H1 (cell line): Measurements from ENCODE around the gene PHF8. TPM values are rescaled to one million over a fixed set of nuclear protein-coding genes. Genes with fewer than 3 reads are reported as not detected.

Experiments
- CTCF ChIA-PET: fragments of 300-600 bp; sonication (Branson Sonifier 250); formaldehyde crosslinking; loops from one replicate; lab custom pipeline; 2021; ENCODE audit not compliant: partially characterized antibody; lab: Charles Lee
- POLR2A ChIA-PET: fragments of 300-600 bp; sonication (Branson Sonifier 250); formaldehyde crosslinking; loops from one replicate; lab custom pipeline; 2021; ENCODE audit warnings: inconsistent platforms; ENCODE audit not compliant: partially characterized antibody; lab: Charles Lee
- DNase-seq, 2 experiments: peaks; one replicate each; pipeline versions ENCODE4 v3.0.0 to v3.0.0-alpha.2; 2010 to 2022; ENCODE audit warnings: low spot score in 2 of 2, low read depth in 1 of 2, mixed read lengths in 1 of 2
- FAIRE-seq: peaks from 2 replicates; lab custom pipeline; 2011; peaks lifted over from hg19 to GRCh38; lab: Jason Lieb, UNC
- H2AFZ ChIP-seq: 2 replicates; pipeline ENCODE4 v1.8.1; 2012; ENCODE audit warnings: low read length, inconsistent platforms
- H2AK5ac ChIP-seq: 2 replicates; pipeline ENCODE4 v1.6.1; 2013; ENCODE audit warnings: low read depth, low read length
- H2BK120ac ChIP-seq: replicated peaks from 2 replicates; pipeline ENCODE3; 2013; ENCODE audit warnings: low read depth, low read length, inconsistent platforms
- H2BK12ac ChIP-seq: 2 replicates; pipeline ENCODE4 v1.6.1; 2013; ENCODE audit warnings: low read depth, low read length
- H2BK15ac ChIP-seq: 2 replicates; pipeline ENCODE4 v1.6.1; 2013; ENCODE audit warnings: low read length
- H2BK20ac ChIP-seq: 2 replicates; pipeline ENCODE4 v1.6.1; 2013; ENCODE audit warnings: low read length
- H2BK5ac ChIP-seq: 2 replicates; pipeline ENCODE4 v1.6.1; 2013; ENCODE audit warnings: low read depth, low read length
- H3K14ac ChIP-seq: 2 replicates; pipeline ENCODE4 v1.6.1; 2013; ENCODE audit warnings: inconsistent platforms; ENCODE audit not compliant: insufficient read length
- H3K18ac ChIP-seq: 2 replicates; pipeline ENCODE4 v1.6.1; 2013; ENCODE audit warnings: low read length; ENCODE audit errors: extremely low read depth
- H3K23ac ChIP-seq: 2 replicates; pipeline ENCODE4 v1.6.1; 2013; ENCODE audit warnings: inconsistent platforms; ENCODE audit not compliant: insufficient read length
- H3K23me2 ChIP-seq: 2 replicates; pipeline ENCODE4 v1.6.1; 2013; ENCODE audit warnings: low read depth, low read length
- H3K27ac ChIP-seq: 2 replicates; pipeline ENCODE4 v1.6.1; 2011; ENCODE audit warnings: low read depth, low read length, inconsistent platforms
- H3K27me3 ChIP-seq, 4 experiments: replicated peaks in 1 of 4; 1 replicate in 1 of 4; 2 replicates in 3 of 4; pipeline versions ENCODE4 v1.6.1 to v1.8.1; 2011 to 2013; ENCODE audit warnings: low read length in 3 of 4, mild to moderate bottlenecking in 3 of 4, inconsistent platforms in 2 of 4, mixed read lengths in 2 of 4, moderate library complexity in 1 of 4; ENCODE audit not compliant: control insufficient read depth in 3 of 4, insufficient read depth in 3 of 4; ENCODE audit errors: extremely low read depth in 1 of 4
- H3K36me3 ChIP-seq, 4 experiments: 2 replicates each; pipeline versions ENCODE4 v1.6.1 to v1.8.1; 2011 to 2013; ENCODE audit warnings: mild to moderate bottlenecking in 4 of 4, low read length in 3 of 4, moderate library complexity in 2 of 4, control low read depth in 1 of 4, inconsistent platforms in 1 of 4; ENCODE audit not compliant: insufficient read depth in 4 of 4, control insufficient read depth in 2 of 4
- H3K4ac ChIP-seq: replicated peaks from 2 replicates; pipeline ENCODE3; 2013; ENCODE audit warnings: low read length, low read depth, mixed read lengths, inconsistent platforms; ENCODE audit not compliant: insufficient read length
- H3K4me1 ChIP-seq, 4 experiments: replicated peaks in 1 of 4; 1 replicate in 1 of 4; 2 replicates in 3 of 4; pipeline versions ENCODE4 v1.6.1 to v1.8.1; 2011 to 2013; ENCODE audit warnings: low read length in 3 of 4, inconsistent platforms in 2 of 4, mixed read lengths in 1 of 4; ENCODE audit not compliant: insufficient read depth in 4 of 4, control insufficient read depth in 3 of 4
- H3K4me2 ChIP-seq, 2 experiments: 2 replicates each; pipeline versions ENCODE4 v1.6.1 to v1.8.1; 2011 to 2013; ENCODE audit warnings: low read depth in 2 of 2, low read length in 2 of 2, control low read depth in 1 of 2, inconsistent platforms in 1 of 2, mild to moderate bottlenecking in 1 of 2; ENCODE audit not compliant: insufficient read depth in 1 of 2
- H3K4me3 ChIP-seq, 4 experiments: fragments of 200-600, 300-600 bp in 1 of 4; sonication (generic), shearing (Covaris generic), sonication (Bioruptor Twin) in 1 of 4; 2 replicates each; pipeline versions ENCODE4 v1.5.1 to v1.8.1; 2011 to 2016; ENCODE audit warnings: low read length in 4 of 4, low read depth in 3 of 4, control low read depth in 2 of 4, inconsistent platforms in 2 of 4, mild to moderate bottlenecking in 2 of 4, mixed read lengths in 1 of 4, moderate library complexity in 1 of 4; ENCODE audit not compliant: insufficient read depth in 2 of 4; ENCODE audit errors: extremely low read depth in 1 of 4
- H3K56ac ChIP-seq: replicated peaks from 2 replicates; pipeline ENCODE3; 2013; ENCODE audit warnings: low read depth, mild to moderate bottlenecking, mixed read lengths, low read length, inconsistent platforms; ENCODE audit not compliant: insufficient read length
- H3K79me1 ChIP-seq: 2 replicates; pipeline ENCODE4 v1.6.1; 2013; ENCODE audit warnings: low read depth, low read length, control low read depth
- H3K79me2 ChIP-seq, 2 experiments: 2 replicates each; pipeline versions ENCODE4 v1.6.1 to v1.8.1; 2012 to 2013; ENCODE audit warnings: low read length in 2 of 2, mild to moderate bottlenecking in 2 of 2, inconsistent platforms in 1 of 2; ENCODE audit not compliant: insufficient read depth in 2 of 2, control insufficient read depth in 1 of 2
- H3K9ac ChIP-seq, 4 experiments: replicated peaks in 1 of 4; 1 replicate in 1 of 4; 2 replicates in 3 of 4; pipeline versions ENCODE4 v1.6.1 to v1.8.1; 2011 to 2013; ENCODE audit warnings: low read depth in 3 of 4, low read length in 3 of 4, control low read depth in 2 of 4, mild to moderate bottlenecking in 2 of 4, moderate library complexity in 2 of 4, inconsistent platforms in 1 of 4; ENCODE audit errors: extremely low read depth in 1 of 4
- H3K9me3 ChIP-seq, 2 experiments: 2 replicates each; pipeline versions ENCODE4 v1.6.1 to v1.8.1; 2012 to 2013; ENCODE audit warnings: mild to moderate bottlenecking in 2 of 2, moderate library complexity in 2 of 2, control low read depth in 1 of 2, inconsistent platforms in 1 of 2, low read depth in 1 of 2, low read length in 1 of 2, mixed read lengths in 1 of 2; ENCODE audit not compliant: insufficient read depth in 2 of 2
- H4K20me1 ChIP-seq, 2 experiments: replicated peaks in 1 of 2; 2 replicates each; pipeline versions ENCODE3 to v1.8.1; 2011 to 2013; ENCODE audit warnings: inconsistent platforms in 2 of 2, low read length in 2 of 2, mild to moderate bottlenecking in 1 of 2; ENCODE audit not compliant: insufficient read depth in 2 of 2, control insufficient read depth in 1 of 2
- H4K5ac ChIP-seq: 2 replicates; pipeline ENCODE4 v1.6.1; 2013; ENCODE audit warnings: low read length, low read depth, mixed read lengths, inconsistent platforms; ENCODE audit not compliant: insufficient read length
- H4K8ac ChIP-seq: 2 replicates; pipeline ENCODE4 v1.8.0; 2013; ENCODE audit warnings: mild to moderate bottlenecking, moderate library complexity, low read length, inconsistent platforms; ENCODE audit not compliant: insufficient read depth; ENCODE audit errors: extremely low read depth
- H4K91ac ChIP-seq: replicated peaks from 2 replicates; pipeline ENCODE3; 2013; ENCODE audit warnings: low read length, mixed read lengths, inconsistent platforms; ENCODE audit not compliant: insufficient read length
- BCL11A ChIP-seq, 2 experiments: IDR thresholded peaks; one replicate each; pipeline ENCODE4 v1.6.1; 2011; ENCODE audit warnings: low read depth in 2 of 2, low read length in 2 of 2, mild to moderate bottlenecking in 2 of 2
- CEBPB ChIP-seq: IDR thresholded peaks from 2 replicates; pipeline ENCODE4 v1.6.1; 2012; ENCODE audit warnings: low read depth, low read length
- CREB1 ChIP-seq: IDR thresholded peaks from 2 replicates; pipeline ENCODE4 v1.6.1; 2012; ENCODE audit warnings: inconsistent platforms
- EP300 ChIP-seq, 2 experiments: IDR thresholded peaks; 1 replicate in 1 of 2; 2 replicates in 1 of 2; pipeline ENCODE4 v1.6.1; 2011 to 2012; ENCODE audit warnings: low read depth in 2 of 2, low read length in 2 of 2, mild to moderate bottlenecking in 2 of 2, borderline replicate concordance in 1 of 2, inconsistent platforms in 1 of 2, moderate library complexity in 1 of 2
- EZH2 ChIP-seq: fragments of 200-600 bp; sonication (generic); IDR thresholded peaks from 2 replicates; pipeline ENCODE4 v1.7.1; 2012; ENCODE audit warnings: low read depth, mild to moderate bottlenecking, moderate library complexity, low read length, inconsistent platforms; ENCODE audit not compliant: severe bottlenecking
- JUND ChIP-seq: IDR thresholded peaks from 2 replicates; pipeline ENCODE4 v1.6.1; 2011; ENCODE audit warnings: mild to moderate bottlenecking, improper control_type of control experiment, low read length
- KDM1A ChIP-seq: fragments of 200-600, 300-600 bp; sonication (generic); IDR thresholded peaks from 2 replicates; pipeline ENCODE4 v1.7.1; 2016; ENCODE audit warnings: mild to moderate bottlenecking, low read length, borderline replicate concordance
- PHF8 ChIP-seq: fragments of 200-600 bp; sonication (generic); conservative IDR thresholded peaks from 2 replicates; pipeline ENCODE4 v1.7.1; 2012; ENCODE audit warnings: low read depth, mild to moderate bottlenecking, inconsistent platforms, low read length, moderate library complexity
- POLR2AphosphoS5 ChIP-seq: IDR thresholded peaks from 2 replicates; pipeline ENCODE4 v1.6.1; 2011; ENCODE audit warnings: low read depth, low read length
- POU5F1 ChIP-seq: IDR thresholded peaks from 2 replicates; pipeline ENCODE4 v1.6.1; 2011; ENCODE audit warnings: low read depth, mild to moderate bottlenecking, low read length, moderate library complexity
- RAD21 ChIP-seq, 2 experiments: IDR thresholded peaks in 1 of 2; conservative IDR thresholded peaks in 1 of 2; 2 replicates each; pipeline ENCODE4 v1.6.1; 2011; ENCODE audit warnings: low read depth in 2 of 2, low read length in 2 of 2, improper control_type of control experiment in 1 of 2, inconsistent platforms in 1 of 2, mild to moderate bottlenecking in 1 of 2, moderate library complexity in 1 of 2
- TAF7 ChIP-seq: optimal IDR thresholded peaks from 2 replicates; pipeline ENCODE3; 2011; ENCODE audit warnings: low read depth, mild to moderate bottlenecking, inconsistent platforms, low read length, moderate library complexity, borderline replicate concordance
- USF2 ChIP-seq: IDR thresholded peaks from 2 replicates; pipeline ENCODE4 v1.6.1; 2011; ENCODE audit warnings: low read length, improper control_type of control experiment
- WGBS, 2 experiments: shearing (Covaris generic) in 1 of 2; methylation state at CpG; one replicate each; pipeline versions ENCODE4 v1.1.6 to v1.1.7; 2013 to 2015; ENCODE audit warnings: low lambda C conversion rate in 2 of 2, mixed read lengths in 2 of 2, inconsistent platforms in 1 of 2, low coverage in 1 of 2, missing lambda C conversion rate in 1 of 2; ENCODE audit not compliant: insufficient replicate concordance in 2 of 2, insufficient coverage in 1 of 2, insufficient read length in 1 of 2; ENCODE audit errors: extremely low coverage in 1 of 2, missing lambda C conversion rate in 1 of 2; 5-methylcytosine and 5-hydroxymethylcytosine counted together
- polyA plus RNA-seq, 7 experiments: library from polyadenylated mRNA; depleted of rRNA in 3 of 7; stranded (reverse) in 5 of 7; unstranded in 2 of 7; fragments of >200 nt in 5 of 7; fragments of 200-250 nt in 2 of 7; gene quantifications; 1 replicate in 5 of 7; 2 replicates in 1 of 7; 4 replicates in 1 of 7; pipeline versions ENCODE4 v1.2.1 to v1.2.3, GENCODE V29; 2011 to 2013; ENCODE audit warnings: missing spikeins in 2 of 7, mixed read lengths in 2 of 7
- total RNA-seq: library from RNA; stranded (reverse); fragmentation: NEBNext Ultra II Directional; extraction: Animal tissue kit (Norgen Biotek cat#: 25700); gene quantifications from 2 replicates; pipeline ENCODE4 v1.2.1, GENCODE V29; 2021

PHF8 gene
- total and polyA plus RNA-seq, 2 of the 8 experiments (the other 6 are each of a cell fraction or from before 2014, with no cell fraction given): 14.6 to 27.6 TPM

DNA sequence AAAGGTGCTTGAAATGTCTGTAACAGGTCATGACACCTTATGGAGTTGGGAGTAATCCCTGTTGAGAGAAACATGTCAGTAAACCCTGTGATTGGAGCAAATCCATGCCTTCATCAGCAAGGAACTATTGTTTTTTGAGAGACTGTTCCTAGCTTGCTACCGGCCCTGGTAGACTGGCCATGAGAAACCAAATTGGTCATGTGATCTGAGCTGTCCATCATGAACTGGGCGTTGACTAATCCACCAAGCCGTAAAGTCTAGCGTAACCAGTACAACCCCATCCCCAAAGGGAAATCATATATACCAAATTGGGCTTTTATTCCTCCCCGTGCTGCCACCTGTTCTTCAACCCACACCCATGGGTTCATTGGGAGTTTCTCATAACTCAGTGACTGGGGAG, 143.7 kb downstream of the PHF8 start:
- H3K36me3 ChIP-seq: no peaks in the 10 kb centered on the region
- WGBS, 2 experiments: 98% methylated on average over 5 of the region's 5 CpGs; no CpG with 5 or more reads in 1 of the 2 experiments
- no peaks in the 10 kb centered on the region for H3K4me1 ChIP-seq
- no peak overlapping the region for H4K91ac ChIP-seq
- H3K79me2 ChIP-seq: no peaks in the 10 kb centered on the region
- H3K23ac ChIP-seq: no peak overlapping the region
- no peaks in the 10 kb centered on the region for H3K27me3 ChIP-seq
- H4K8ac ChIP-seq: no peak overlapping the region
- no peak overlapping the region for H3K4me3 ChIP-seq
- no peak overlapping the region for H2AK5ac ChIP-seq
- DNase-seq (no peak), FAIRE-seq (no peak)
- no peak overlapping the region for H2AFZ ChIP-seq
- no peak overlapping the region for H3K18ac ChIP-seq
- ChIA-PET CTCF (no interaction called here), POLR2A (no interaction called here)
- no peaks in the 10 kb centered on the region for H3K23me2 ChIP-seq
- no peak overlapping the region for H2BK120ac ChIP-seq
- H3K4me2 ChIP-seq: no peak overlapping the region
- H3K56ac ChIP-seq: no peak overlapping the region
- no peaks in the 10 kb centered on the region for H3K9me3 ChIP-seq
- H3K14ac ChIP-seq: no peak overlapping the region
- no peak overlapping the region for H3K27ac ChIP-seq
- no peak overlapping the region for H2BK15ac ChIP-seq
- H3K4ac ChIP-seq: no peak overlapping the region
- no peak overlapping the region for H2BK12ac ChIP-seq
- H3K9ac ChIP-seq: no peak overlapping the region
- no peak overlapping the region for H4K5ac ChIP-seq
- no peak overlapping the region for H2BK5ac ChIP-seq
- no peaks in the 10 kb centered on the region for H4K20me1 ChIP-seq
- H3K79me1 ChIP-seq: no peaks in the 10 kb centered on the region
- H2BK20ac ChIP-seq: no peak overlapping the region
- TF ChIP-seq CEBPB (no peak), USF2 (no peak), TAF7 (no peak), KDM1A (no peak), PHF8 (no peak), RAD21 (IDR thresholded peaks at IDR 0.05 in 1 of 2, conservative IDR thresholded peaks at IDR 0.05 in 1 of 2; ENCODE audit: low read depth in 2 of 2, low read length in 2 of 2) (no peak), POU5F1 (no peak), EP300 (IDR thresholded peaks at IDR 0.05; ENCODE audit: borderline replicate concordance in 1 of 2, low read depth in 2 of 2, low read length in 2 of 2) (no peak), JUND (no peak), EZH2 (no peak), POLR2AphosphoS5 (no peak), CREB1 (no peak), BCL11A (IDR thresholded peaks at IDR 0.05; ENCODE audit: low read depth in 2 of 2, low read length in 2 of 2) (no peak)
